ENCODE results near the gene PCDHB8. TPM values are rescaled to one million over a fixed set of nuclear protein-coding genes. Genes with fewer than 3 reads are reported as not detected.
"Not testable (repeated sequence)": the region's sequence is repeated elsewhere in the genome, so short reads cannot be mapped to it uniquely, and the experiment has no call there.

PCDHB8 gene
- total and polyA plus RNA-seq, 2 donors (not counting 1 experiment from before 2014, with no cell fraction given) = 0.42 to 1.3 TPM

GRCh38 chr5:141216035-141216434 lies 38.4 kb downstream of the PCDHB8 start:
- H3K36me3 ChIP-seq (ENCODE audit: control insufficient read depth, insufficient read depth, low read length); H4K20me1 ChIP-seq (ENCODE audit: control insufficient read depth, extremely low read depth, insufficient read depth, low read length); H3K9ac ChIP-seq (ENCODE audit: insufficient read depth, low read length); H3K4me2 ChIP-seq (ENCODE audit: extremely low read depth, insufficient read depth, low read length); H3K27ac ChIP-seq (ENCODE audit: insufficient read depth, low read length); H3K79me2 ChIP-seq (ENCODE audit: control insufficient read depth, insufficient read depth, low read length); H3K4me1 ChIP-seq (ENCODE audit: control insufficient read depth, extremely low read depth, insufficient read depth, low read length); H3K4me3 ChIP-seq (replicated peaks in 1 of 4; ENCODE audit: control extremely low read depth in 1 of 4, insufficient read depth in 1 of 4, low read depth in 3 of 4, low read length in 4 of 4); DNase-seq (ENCODE audit: low read depth in 2 of 2); H2AFZ ChIP-seq (ENCODE audit: low read length); H3K27me3 ChIP-seq (ENCODE audit: control insufficient read depth, insufficient read depth, low read length); H3K9me3 ChIP-seq (ENCODE audit: control insufficient read depth, insufficient read depth, low read depth, low read length): not testable (repeated sequence)

DNA sequence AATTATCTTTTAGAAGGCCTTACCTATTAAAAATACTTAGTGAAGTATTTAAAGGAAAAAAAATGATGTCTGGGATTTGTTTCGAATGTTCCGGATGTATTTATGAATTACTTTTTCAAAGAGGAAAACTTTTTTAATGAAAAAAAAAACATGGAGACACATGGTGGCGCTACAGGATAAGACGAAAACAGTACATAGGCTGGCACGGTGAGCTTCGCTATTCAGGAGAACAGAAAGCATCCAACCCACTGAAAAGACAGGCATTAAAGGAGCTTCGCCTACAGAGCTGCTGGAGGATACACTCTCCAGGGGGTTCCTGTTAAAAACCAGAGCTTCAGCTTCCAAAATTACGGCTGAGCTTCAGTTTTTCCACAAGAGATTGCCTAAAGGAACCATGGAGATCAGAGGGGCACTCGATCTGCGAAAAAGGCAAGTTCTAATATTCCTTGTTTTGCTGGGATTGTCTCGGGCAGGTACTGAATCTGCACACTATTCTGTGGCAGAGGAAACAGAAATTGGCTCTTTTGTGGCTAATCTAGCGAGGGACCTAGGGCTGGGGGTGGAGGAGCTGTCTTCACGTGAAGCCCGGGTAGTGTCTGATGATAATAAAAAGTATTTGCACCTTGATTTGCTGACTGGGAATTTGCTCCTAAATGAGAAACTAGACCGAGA lies 45.7 kb downstream of the PCDHB8 start, which contains the start of gene PCDHB14:
Gene PCDHB14 (plus strand): TSS at position 232 of the 672 bp plus-strand sequence. CDS start 163 bp downstream, at position 395.
- no peaks in the 10 kb centered on the region for H3K9me3 ChIP-seq (ENCODE audit: control insufficient read depth, insufficient read depth, low read depth, low read length)
- H3K4me2 ChIP-seq (ENCODE audit: extremely low read depth, insufficient read depth, low read length) = no peak within 1 kb of the TSS
- no peaks in the 10 kb centered on the region for H3K79me2 ChIP-seq (ENCODE audit: control insufficient read depth, insufficient read depth, low read length)
- TF ChIP-seq CTCF (conservative IDR thresholded peaks at IDR 0.05 in 1 of 2, IDR thresholded peaks at IDR 0.05 in 1 of 2; ENCODE audit: low read depth in 1 of 2, low read length in 2 of 2) (no peak), EZH2 (IDR thresholded peaks at IDR 0.05; ENCODE audit: low read length, missing control alignments) (no peak)
- H3K4me3 ChIP-seq (replicated peaks in 1 of 4; ENCODE audit: control extremely low read depth in 1 of 4, insufficient read depth in 1 of 4, low read depth in 3 of 4, low read length in 4 of 4) = peak within 1 kb of the TSS in 2 of 4 experiments; percentile 16 to 42
- H2AFZ ChIP-seq (ENCODE audit: low read length) = no peak within 1 kb of the TSS
- H3K27me3 ChIP-seq (ENCODE audit: control insufficient read depth, insufficient read depth, low read length) = no peaks in the 10 kb centered on the region
- H3K9ac ChIP-seq (ENCODE audit: insufficient read depth, low read length) = no peak within 1 kb of the TSS
- no peak within 1 kb of the TSS for H3K27ac ChIP-seq (ENCODE audit: insufficient read depth, low read length)
- no peaks in the 10 kb centered on the region for H4K20me1 ChIP-seq (ENCODE audit: control insufficient read depth, extremely low read depth, insufficient read depth, low read length)
- H3K4me1 ChIP-seq (ENCODE audit: control insufficient read depth, extremely low read depth, insufficient read depth, low read length) = no peaks in the 10 kb centered on the region
- DNase-seq (ENCODE audit: low read depth in 2 of 2) = peak; percentile 13 to 21
- H3K36me3 ChIP-seq (ENCODE audit: control insufficient read depth, insufficient read depth, low read length) = no peaks in the 10 kb centered on the region

DNA sequence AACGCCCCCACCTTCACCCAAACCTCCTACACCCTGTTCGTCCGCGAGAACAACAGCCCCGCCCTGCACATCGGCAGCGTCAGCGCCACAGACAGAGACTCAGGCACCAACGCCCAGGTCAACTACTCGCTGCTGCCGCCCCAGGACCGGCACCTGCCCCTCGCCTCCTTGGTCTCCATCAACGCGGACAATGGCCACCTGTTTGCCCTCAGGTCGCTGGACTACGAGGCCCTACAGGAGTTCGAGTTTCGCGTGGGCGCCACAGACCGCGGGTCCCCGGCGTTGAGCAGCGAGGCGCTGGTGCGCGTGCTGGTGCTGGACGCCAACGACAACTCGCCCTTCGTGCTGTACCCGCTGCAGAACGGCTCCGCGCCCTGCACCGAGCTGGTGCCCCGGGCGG lies 47.3 kb downstream of the PCDHB8 start:
- not testable (repeated sequence) for H3K27ac ChIP-seq (ENCODE audit: insufficient read depth, low read length); H3K36me3 ChIP-seq (ENCODE audit: control insufficient read depth, insufficient read depth, low read length); H3K4me3 ChIP-seq (replicated peaks in 1 of 4; ENCODE audit: control extremely low read depth in 1 of 4, insufficient read depth in 1 of 4, low read depth in 3 of 4, low read length in 4 of 4); H3K79me2 ChIP-seq (ENCODE audit: control insufficient read depth, insufficient read depth, low read length); H3K27me3 ChIP-seq (ENCODE audit: control insufficient read depth, insufficient read depth, low read length); H4K20me1 ChIP-seq (ENCODE audit: control insufficient read depth, extremely low read depth, insufficient read depth, low read length); H3K9ac ChIP-seq (ENCODE audit: insufficient read depth, low read length); DNase-seq (ENCODE audit: low read depth in 2 of 2); H3K4me1 ChIP-seq (ENCODE audit: control insufficient read depth, extremely low read depth, insufficient read depth, low read length); H3K4me2 ChIP-seq (ENCODE audit: extremely low read depth, insufficient read depth, low read length); H3K9me3 ChIP-seq (ENCODE audit: control insufficient read depth, insufficient read depth, low read depth, low read length); H2AFZ ChIP-seq (ENCODE audit: low read length)

DNA sequence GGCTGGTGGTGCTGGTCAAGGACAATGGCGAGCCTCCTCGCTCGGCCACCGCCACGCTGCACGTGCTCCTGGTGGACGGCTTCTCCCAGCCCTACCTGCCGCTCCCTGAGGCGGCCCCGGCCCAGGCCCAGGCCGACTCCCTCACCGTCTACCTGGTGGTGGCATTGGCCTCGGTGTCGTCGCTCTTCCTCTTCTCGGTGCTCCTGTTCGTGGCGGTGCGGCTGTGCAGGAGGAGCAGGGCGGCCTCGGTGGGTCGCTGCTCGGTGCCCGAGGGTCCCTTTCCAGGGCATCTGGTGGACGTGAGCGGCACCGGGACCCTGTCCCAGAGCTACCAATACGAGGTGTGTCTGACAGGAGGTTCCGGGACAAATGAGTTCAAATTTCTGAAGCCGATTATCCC lies 47.8 kb downstream of the PCDHB8 start:
- not testable (repeated sequence) for H3K4me1 ChIP-seq (ENCODE audit: control insufficient read depth, extremely low read depth, insufficient read depth, low read length); H3K4me2 ChIP-seq (ENCODE audit: extremely low read depth, insufficient read depth, low read length); H3K4me3 ChIP-seq (replicated peaks in 1 of 4; ENCODE audit: control extremely low read depth in 1 of 4, insufficient read depth in 1 of 4, low read depth in 3 of 4, low read length in 4 of 4); H2AFZ ChIP-seq (ENCODE audit: low read length); H4K20me1 ChIP-seq (ENCODE audit: control insufficient read depth, extremely low read depth, insufficient read depth, low read length); H3K36me3 ChIP-seq (ENCODE audit: control insufficient read depth, insufficient read depth, low read length); H3K9ac ChIP-seq (ENCODE audit: insufficient read depth, low read length); DNase-seq (ENCODE audit: low read depth in 2 of 2); H3K79me2 ChIP-seq (ENCODE audit: control insufficient read depth, insufficient read depth, low read length); H3K27me3 ChIP-seq (ENCODE audit: control insufficient read depth, insufficient read depth, low read length); H3K27ac ChIP-seq (ENCODE audit: insufficient read depth, low read length); H3K9me3 ChIP-seq (ENCODE audit: control insufficient read depth, insufficient read depth, low read depth, low read length)

Other genes starting within 250 kb of the PCDHB8 start
Only the 30 nearest of the 36 such genes appear.
- gene PCDHAC2, start 211.3 kb upstream of the PCDHB8 start, total RNA-seq = 1.7 and 2.6 TPM in 2 replicates
- gene PCDHAC2, start 211.3 kb upstream of the PCDHB8 start, polyA plus RNA-seq = 0.03 and 0.48 TPM in 2 replicates
- not detected in 2 replicates for gene PCDHB1, start 126.4 kb upstream of the PCDHB8 start, total RNA-seq
- not detected in 2 replicates for gene PCDHB1, start 126.4 kb upstream of the PCDHB8 start, polyA plus RNA-seq
- gene PCDHB2, start 83.2 kb upstream of the PCDHB8 start, total RNA-seq = 1.8 and 4.6 TPM in 2 replicates
- 0.91 and 3.1 TPM in 2 replicates for gene PCDHB2, start 83.2 kb upstream of the PCDHB8 start, polyA plus RNA-seq
- 0.77 and 1.7 TPM in 2 replicates for gene PCDHB3, start 77.3 kb upstream of the PCDHB8 start, total RNA-seq
- gene PCDHB3, start 77.3 kb upstream of the PCDHB8 start, polyA plus RNA-seq = 0.35 and 2.3 TPM in 2 replicates
- gene PCDHB4, start 56.0 kb upstream of the PCDHB8 start, total RNA-seq = 0.50 and 0.51 TPM in 2 replicates
- gene PCDHB4, start 56.0 kb upstream of the PCDHB8 start, polyA plus RNA-seq = 0.08 and 0.27 TPM in 2 replicates
- gene PCDHB5, start 42.6 kb upstream of the PCDHB8 start, total RNA-seq = 1.8 and 2.8 TPM in 2 replicates
- gene PCDHB5, start 42.6 kb upstream of the PCDHB8 start, polyA plus RNA-seq = 0.60 and 1.1 TPM in 2 replicates
- 0.26 and 0.33 TPM in 2 replicates for gene PCDHB6, start 27.7 kb upstream of the PCDHB8 start, total RNA-seq
- 0.07 and 0.42 TPM in 2 replicates for gene PCDHB6, start 27.7 kb upstream of the PCDHB8 start, polyA plus RNA-seq
- 1.0 and 1.5 TPM in 2 replicates for gene PCDHB7, start 5.1 kb upstream of the PCDHB8 start, total RNA-seq
- 0.28 and 0.61 TPM in 2 replicates for gene PCDHB7, start 5.1 kb upstream of the PCDHB8 start, polyA plus RNA-seq
- 0.51 and 1.5 TPM in 2 replicates for gene PCDHB16, start 4.6 kb downstream of the PCDHB8 start, total RNA-seq
- gene PCDHB16, start 4.6 kb downstream of the PCDHB8 start, polyA plus RNA-seq = 0.54 and 1.5 TPM in 2 replicates
- gene PCDHB9, start 9.4 kb downstream of the PCDHB8 start, total RNA-seq = 0.26 and 0.99 TPM in 2 replicates
- 0.27 and 0.82 TPM in 2 replicates for gene PCDHB9, start 9.4 kb downstream of the PCDHB8 start, polyA plus RNA-seq
- 0.77 and 2.0 TPM in 2 replicates for gene PCDHB10, start 14.6 kb downstream of the PCDHB8 start, total RNA-seq
- gene PCDHB10, start 14.6 kb downstream of the PCDHB8 start, polyA plus RNA-seq = 0.28 and 0.78 TPM in 2 replicates
- gene PCDHB11, start 21.8 kb downstream of the PCDHB8 start, total RNA-seq = 0.77 and 1.7 TPM in 2 replicates
- gene PCDHB11, start 21.8 kb downstream of the PCDHB8 start, polyA plus RNA-seq = 0.11 and 0.36 TPM in 2 replicates
- gene PCDHB12, start 30.9 kb downstream of the PCDHB8 start, total RNA-seq = 0.26 and 0.66 TPM in 2 replicates
- 0.02 and 0.27 TPM in 2 replicates for gene PCDHB12, start 30.9 kb downstream of the PCDHB8 start, polyA plus RNA-seq
- 0.26 and 1.5 TPM in 2 replicates for gene PCDHB13, start 36.1 kb downstream of the PCDHB8 start, total RNA-seq
- gene PCDHB13, start 36.1 kb downstream of the PCDHB8 start, polyA plus RNA-seq = 0.24 and 0.62 TPM in 2 replicates
- gene PCDHB14, start 45.6 kb downstream of the PCDHB8 start, total RNA-seq = 0.77 and 1.7 TPM in 2 replicates
- gene PCDHB14, start 45.6 kb downstream of the PCDHB8 start, polyA plus RNA-seq = 0.18 and 0.86 TPM in 2 replicates
- gene PCDHB15, start 67.6 kb downstream of the PCDHB8 start, total RNA-seq = 0.77 and 1.8 TPM in 2 replicates
- 0.12 and 0.31 TPM in 2 replicates for gene PCDHB15, start 67.6 kb downstream of the PCDHB8 start, polyA plus RNA-seq
- gene SLC25A2, start 126.3 kb downstream of the PCDHB8 start, total RNA-seq = 0.66 TPM in 1 of 2 replicates, not detected in the other
- gene SLC25A2, start 126.3 kb downstream of the PCDHB8 start, polyA plus RNA-seq = not detected in 2 replicates
- 87.1 and 107 TPM in 2 replicates for gene TAF7, start 143.0 kb downstream of the PCDHB8 start, total RNA-seq
- gene TAF7, start 143.0 kb downstream of the PCDHB8 start, polyA plus RNA-seq = 64.9 and 73.0 TPM in 2 replicates
- 1.0 and 1.8 TPM in 2 replicates for gene PCDHGA1, start 152.7 kb downstream of the PCDHB8 start, total RNA-seq
- gene PCDHGA1, start 152.7 kb downstream of the PCDHB8 start, polyA plus RNA-seq = 1.1 and 1.6 TPM in 2 replicates
- gene PCDHGA2, start 161.0 kb downstream of the PCDHB8 start, total RNA-seq = 2.8 and 4.5 TPM in 2 replicates
- gene PCDHGA2, start 161.0 kb downstream of the PCDHB8 start, polyA plus RNA-seq = 4.2 and 5.8 TPM in 2 replicates
- 1.5 and 2.8 TPM in 2 replicates for gene PCDHGA3, start 166.0 kb downstream of the PCDHB8 start, total RNA-seq
- 1.3 and 1.4 TPM in 2 replicates for gene PCDHGA3, start 166.0 kb downstream of the PCDHB8 start, polyA plus RNA-seq
- 3.1 and 4.3 TPM in 2 replicates for gene PCDHGB1, start 172.3 kb downstream of the PCDHB8 start, total RNA-seq
- 1.7 TPM in 2 replicates for gene PCDHGB1, start 172.3 kb downstream of the PCDHB8 start, polyA plus RNA-seq
- gene PCDHGA4, start 177.2 kb downstream of the PCDHB8 start, total RNA-seq = 2.8 and 7.6 TPM in 2 replicates
- 3.1 and 6.4 TPM in 2 replicates for gene PCDHGA4, start 177.2 kb downstream of the PCDHB8 start, polyA plus RNA-seq
- gene PCDHGB2, start 182.2 kb downstream of the PCDHB8 start, total RNA-seq = 3.1 and 4.6 TPM in 2 replicates
- 2.3 and 5.7 TPM in 2 replicates for gene PCDHGB2, start 182.2 kb downstream of the PCDHB8 start, polyA plus RNA-seq
- 1.5 and 2.6 TPM in 2 replicates for gene PCDHGA5, start 186.4 kb downstream of the PCDHB8 start, total RNA-seq
- 1.2 and 1.4 TPM in 2 replicates for gene PCDHGA5, start 186.4 kb downstream of the PCDHB8 start, polyA plus RNA-seq
- 3.1 and 5.8 TPM in 2 replicates for gene PCDHGB3, start 192.5 kb downstream of the PCDHB8 start, total RNA-seq
- gene PCDHGB3, start 192.5 kb downstream of the PCDHB8 start, polyA plus RNA-seq = 2.5 and 2.9 TPM in 2 replicates
- 3.1 and 4.8 TPM in 2 replicates for gene PCDHGA6, start 196.1 kb downstream of the PCDHB8 start, total RNA-seq
- gene PCDHGA6, start 196.1 kb downstream of the PCDHB8 start, polyA plus RNA-seq = 3.9 and 4.2 TPM in 2 replicates
- 2.8 and 6.8 TPM in 2 replicates for gene PCDHGA7, start 205.0 kb downstream of the PCDHB8 start, total RNA-seq
- 2.7 and 3.0 TPM in 2 replicates for gene PCDHGA7, start 205.0 kb downstream of the PCDHB8 start, polyA plus RNA-seq
- 10.0 and 18.3 TPM in 2 replicates for gene PCDHGB4, start 209.9 kb downstream of the PCDHB8 start, total RNA-seq
- 13.3 and 15.5 TPM in 2 replicates for gene PCDHGB4, start 209.9 kb downstream of the PCDHB8 start, polyA plus RNA-seq
- 2.6 and 4.6 TPM in 2 replicates for gene PCDHGA8, start 214.8 kb downstream of the PCDHB8 start, total RNA-seq
- 0.76 and 1.1 TPM in 2 replicates for gene PCDHGA8, start 214.8 kb downstream of the PCDHB8 start, polyA plus RNA-seq